Stimulated activated CD8-positive, alpha-beta memory T cell treated with anti-CD3 and anti-CD28 coated beads, Interleukin-7, amount 100 ng/mL, for 24 hours (primary cell): ENCODE measurements around the gene PRR22.

Source experiments
- DNase-seq: peaks from one replicate; pipeline ENCODE4 v3.0.0-alpha.2; 2020; ENCODE audit warnings: low read depth

The PRR22 gene

DNA sequence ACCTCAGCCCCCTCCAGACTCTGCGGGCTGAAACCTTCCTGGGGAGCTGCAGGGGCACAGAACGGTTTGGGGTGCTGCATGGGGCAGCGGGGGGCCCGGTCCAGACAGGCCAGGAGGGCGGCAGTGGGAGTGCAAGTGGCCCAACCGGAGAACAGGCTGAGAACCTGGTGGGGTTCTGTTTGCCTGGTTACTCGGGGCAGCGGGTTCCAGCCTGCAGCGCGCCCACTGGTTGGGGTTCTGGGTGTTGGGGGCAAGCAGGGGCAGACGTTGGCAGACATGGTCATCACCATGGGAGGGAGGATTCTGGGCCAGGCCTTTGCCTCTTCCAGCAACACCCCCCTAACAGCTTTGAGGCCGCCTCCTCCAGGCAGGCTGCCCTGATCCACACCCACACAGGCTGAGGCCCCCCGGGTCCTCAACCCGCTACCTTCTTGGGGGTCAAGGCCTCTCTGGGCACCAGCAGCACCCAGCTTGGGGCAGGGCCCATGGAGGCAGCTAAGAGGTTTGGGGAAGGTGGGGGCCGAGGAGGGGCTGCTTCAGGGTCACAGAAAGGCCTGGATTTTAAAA is at the start of gene PRR22:
Gene PRR22, minus strand, starts transcription at position 166 of the 567 bp plus-strand sequence. Its CDS starts 86 bp downstream, at position 80.
- no peak for DNase-seq

DNA sequence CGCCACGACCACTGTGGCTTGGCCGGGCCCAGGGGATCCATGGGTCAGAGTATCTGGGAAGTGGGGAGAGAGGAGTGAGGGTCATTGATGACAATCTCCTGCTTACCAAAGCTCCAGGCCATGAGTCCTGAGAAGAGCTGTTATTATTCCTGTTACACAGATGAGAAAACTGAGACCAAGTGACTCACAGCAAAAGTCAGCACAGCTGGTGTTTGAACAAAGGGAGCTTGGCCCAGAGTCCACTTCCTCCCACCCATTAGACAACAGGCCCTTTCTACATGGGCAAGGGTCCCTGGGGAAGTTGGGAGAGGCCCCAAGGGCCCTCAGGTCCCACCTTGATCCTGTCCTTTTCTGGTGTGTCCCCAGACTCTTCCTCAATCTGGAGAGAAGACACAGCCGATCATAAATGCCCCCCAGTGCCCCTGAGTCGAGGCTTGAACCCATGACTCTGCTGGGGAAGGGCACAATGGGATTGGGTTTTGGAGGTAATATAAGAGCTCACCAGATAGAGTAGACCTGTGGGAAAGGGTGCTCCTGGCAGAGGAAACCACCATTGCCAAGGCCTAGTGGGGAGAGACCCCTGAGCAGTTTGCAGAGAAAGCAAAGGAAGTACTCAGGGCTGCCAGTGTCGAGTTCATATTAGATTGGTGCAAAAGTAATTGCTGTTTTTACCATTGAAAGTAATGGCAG is 48.1 kb upstream of the PRR22 start:
- no peak for DNase-seq

DNA sequence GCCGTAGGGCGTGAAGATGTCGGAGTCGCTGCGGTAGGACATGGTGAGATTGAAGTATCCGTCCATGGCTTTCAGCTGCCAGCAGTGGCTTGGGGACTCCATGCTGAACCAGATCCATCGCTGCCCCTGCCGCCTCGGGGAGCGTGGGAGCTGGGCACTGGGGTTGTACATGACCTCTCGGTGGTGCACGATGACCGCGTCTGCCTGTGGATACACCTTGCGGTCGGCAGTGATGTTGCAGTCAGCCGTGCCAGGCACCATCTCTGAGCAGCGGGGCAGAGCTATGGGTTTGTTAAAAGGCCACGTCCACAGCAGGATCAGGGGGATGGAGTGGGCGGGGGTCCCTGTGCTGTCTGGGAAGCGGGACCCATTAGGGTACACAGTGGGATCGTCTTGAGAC is 47.5 kb upstream of the PRR22 start:
- DNase-seq = no peak

DNA sequence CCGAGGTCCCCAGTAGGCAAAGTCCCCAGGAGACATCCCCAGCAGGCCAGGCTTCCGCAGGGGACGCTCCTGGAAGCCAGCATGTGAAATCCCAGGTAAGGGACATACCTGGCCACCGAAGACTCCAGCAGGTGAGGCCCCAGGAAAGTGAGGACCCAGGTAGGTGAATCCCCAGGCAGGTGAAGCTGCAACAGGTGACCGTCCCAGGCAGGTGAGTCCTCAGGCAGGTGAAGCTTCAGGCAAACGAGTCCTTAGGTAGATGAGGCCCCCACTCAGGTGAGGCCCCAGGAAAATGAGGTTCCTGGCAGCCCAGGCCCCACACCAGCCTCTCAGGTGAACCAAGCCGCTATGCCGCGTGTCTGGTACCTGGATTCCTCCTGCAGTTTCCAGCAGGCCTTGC is 46.6 kb upstream of the PRR22 start:
- DNase-seq = no peak

DNA sequence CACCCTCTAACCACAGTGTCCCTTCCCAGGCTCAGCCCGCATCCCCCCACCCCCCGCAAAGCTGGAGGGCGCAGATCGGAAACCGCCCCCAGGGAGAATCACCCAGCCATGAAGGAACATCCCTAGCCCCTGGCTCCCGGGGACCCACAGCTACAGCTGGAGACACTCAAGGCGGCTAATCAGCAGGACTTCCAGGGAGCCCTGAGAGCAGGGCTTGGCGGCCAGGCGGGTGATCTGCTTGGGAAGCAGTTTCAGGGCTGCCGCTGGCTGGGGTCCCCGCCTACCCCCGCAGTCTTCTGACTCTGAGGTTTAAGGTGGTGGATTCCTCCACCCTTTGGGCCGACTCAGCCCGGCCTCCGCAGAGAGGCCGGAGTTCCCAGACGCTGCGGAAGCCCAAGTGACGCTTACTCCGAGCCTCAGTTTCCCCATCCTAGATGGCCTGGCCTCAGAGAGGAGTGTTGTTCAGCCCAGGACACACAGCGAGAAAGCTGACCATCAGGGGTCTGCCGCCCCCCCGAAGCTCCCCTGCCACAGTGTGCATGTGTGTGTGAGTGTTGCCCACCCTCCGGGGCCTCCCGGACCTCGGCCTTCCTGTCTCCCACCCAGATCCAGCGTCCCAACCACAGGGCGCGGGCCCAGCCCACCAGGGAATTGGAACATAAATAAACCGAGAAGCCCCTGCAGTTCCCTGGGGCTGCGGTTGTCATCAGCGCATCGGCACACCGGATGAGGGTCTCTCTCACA is 45.2 kb upstream of the PRR22 start:
- no peak for DNase-seq

DNA sequence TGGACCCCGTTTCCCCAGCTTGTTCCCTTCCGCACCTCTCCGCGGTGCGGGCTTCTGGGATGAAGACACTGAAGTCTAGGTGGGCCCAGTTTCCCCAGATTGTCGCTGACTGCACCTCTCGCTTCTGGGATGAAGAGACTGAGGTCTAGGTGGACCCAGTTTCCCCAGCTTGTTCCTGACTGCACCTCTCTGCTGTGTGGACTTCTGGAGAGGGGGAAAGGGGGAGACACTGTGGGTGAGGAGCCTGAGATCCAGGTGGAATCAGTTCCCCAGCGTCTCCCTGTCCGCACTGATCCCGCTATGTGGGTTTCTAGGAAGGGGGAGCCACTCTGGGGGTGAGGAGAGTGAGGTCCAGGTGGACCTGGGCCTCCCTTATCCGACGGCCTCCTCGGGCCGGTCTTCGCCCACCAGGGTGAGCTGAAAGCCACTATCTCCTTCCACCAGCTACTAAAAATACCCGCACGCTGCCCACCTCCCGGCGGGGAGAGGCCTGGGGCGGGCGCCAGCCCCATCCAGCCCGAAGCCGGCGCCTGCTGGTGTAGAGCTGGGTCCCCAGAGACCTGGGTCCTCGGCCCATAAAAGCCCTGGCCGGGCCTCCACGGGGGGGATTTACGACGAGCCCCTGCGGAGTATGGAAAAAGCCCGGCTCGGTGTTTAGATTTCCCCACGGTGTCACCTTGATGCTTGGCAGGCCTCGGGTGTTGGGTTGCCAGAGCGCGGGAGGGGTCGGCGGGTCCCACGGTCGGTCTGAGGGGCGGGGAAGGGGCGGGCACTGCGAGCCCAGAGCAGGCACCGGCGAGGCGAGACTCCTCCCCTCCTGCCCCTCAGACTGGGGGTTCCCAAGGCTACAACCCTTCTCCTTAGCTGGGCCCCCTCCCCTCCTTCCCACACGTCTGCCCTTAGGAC is 44.4 kb upstream of the PRR22 start:
- DNase-seq = no peak

DNA sequence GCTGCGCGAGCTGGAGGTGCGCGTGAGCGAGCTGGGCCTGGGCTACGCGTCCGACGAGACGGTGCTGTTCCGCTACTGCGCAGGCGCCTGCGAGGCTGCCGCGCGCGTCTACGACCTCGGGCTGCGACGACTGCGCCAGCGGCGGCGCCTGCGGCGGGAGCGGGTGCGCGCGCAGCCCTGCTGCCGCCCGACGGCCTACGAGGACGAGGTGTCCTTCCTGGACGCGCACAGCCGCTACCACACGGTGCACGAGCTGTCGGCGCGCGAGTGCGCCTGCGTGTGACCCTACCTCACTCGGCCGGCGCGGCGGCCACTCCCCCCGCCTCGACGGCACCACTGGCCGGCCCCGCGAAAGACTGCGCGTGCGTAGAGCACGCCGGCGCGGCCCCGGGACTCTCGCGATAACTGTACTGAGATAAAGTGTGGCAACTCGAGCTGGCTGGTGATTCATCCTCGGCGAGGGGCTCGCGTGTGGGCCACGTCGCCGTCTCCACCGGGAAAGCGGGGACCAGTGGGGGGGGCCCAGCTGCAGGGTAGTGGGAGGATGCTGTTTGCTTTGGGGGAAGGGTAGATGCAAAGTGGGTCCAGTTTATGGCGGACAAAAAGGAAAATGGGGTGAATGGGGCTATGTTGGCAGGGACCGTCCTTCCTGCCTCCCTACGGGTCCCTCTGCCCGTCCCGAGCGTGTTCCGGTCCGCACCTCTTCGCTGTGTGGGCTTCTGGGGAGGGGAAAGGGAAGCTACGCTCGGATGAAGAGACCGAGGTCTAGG is 43.5 kb upstream of the PRR22 start:
- peak; percentile 84 for DNase-seq

DNA sequence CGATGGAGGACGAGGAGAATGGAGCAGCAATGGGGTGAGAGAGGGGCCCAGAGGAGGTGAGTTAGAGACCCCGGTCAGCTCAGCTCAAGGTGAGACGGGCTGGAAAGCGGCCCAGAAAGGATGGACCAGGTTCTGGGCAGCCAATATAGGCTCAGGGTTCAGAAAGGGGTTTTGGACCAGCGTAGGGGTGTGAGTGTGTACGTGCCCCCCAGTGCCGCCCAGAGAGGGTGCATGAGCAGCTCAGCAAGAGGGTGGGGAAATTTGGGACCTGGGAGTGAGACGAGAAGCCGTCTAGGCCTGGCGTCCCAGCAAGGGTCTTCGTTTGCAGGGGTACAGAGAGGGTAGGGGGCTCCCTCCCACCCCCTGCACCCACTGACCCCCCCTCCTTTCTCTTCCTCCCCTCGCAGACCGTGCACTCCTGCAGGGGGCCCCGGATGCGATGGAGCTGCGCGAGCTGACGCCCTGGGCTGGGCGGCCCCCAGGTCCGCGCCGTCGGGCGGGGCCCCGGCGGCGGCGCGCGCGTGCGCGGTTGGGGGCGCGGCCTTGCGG is 42.9 kb upstream of the PRR22 start:
- DNase-seq = no peak

DNA sequence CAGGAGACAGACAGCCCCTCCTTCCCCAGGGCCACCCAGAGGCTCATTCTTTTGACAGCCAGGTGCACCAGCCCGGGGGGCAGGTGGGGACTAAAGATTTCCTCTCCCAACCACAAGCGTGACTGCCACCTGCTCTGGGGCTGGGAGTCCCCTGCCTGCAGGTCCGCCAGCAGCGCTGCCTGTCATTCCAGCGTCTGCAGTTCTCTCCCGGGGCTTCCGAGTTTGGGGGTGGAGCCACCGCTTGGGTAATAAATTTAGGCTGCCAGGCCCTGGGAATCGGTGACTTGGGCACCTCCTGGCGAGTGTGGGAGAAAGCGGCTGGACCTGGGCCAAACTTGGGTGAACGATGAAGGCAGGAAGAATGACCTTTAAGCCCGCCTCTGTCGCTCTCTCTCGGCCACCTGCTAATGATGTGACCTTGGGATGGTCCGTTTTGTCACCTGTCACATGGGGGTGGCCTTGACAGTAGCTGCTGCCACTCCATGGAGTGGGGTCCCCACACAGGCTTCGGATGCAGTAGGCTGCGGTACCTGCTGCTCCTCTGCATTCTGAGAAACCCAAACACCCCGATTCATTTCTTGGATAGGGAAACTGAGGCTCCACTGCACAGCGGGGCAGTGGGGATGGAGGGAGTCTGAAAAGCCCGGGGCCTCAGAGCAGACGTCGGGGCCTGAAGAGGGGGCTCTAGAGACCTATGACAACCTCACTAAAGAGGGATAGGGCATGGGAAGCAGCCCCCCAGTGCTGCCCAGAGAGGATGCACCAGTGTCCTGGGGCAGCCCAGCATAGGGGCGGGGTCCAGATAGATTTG is 42.2 kb upstream of the PRR22 start:
- no peak for DNase-seq

DNA sequence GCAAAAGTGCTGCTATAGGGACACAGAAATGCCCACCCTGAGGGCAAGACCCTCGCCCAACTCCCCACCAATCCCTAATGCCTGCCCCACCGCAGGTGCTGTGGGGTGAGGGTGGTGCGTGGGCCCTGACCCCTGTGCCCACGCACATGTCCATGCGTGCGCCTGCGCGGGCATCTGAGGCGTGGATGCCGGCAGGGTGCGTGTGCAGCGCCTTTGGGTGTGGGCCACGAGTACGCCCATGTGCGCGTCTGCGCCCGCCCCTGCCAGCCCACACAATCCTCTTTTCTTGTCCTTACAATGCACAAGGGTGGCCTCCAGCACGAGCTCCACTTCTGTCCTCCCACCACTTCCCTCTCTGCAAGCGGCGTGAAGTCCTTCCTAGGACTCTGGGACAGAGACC is 40.6 kb upstream of the PRR22 start:
- DNase-seq = no peak

DNA sequence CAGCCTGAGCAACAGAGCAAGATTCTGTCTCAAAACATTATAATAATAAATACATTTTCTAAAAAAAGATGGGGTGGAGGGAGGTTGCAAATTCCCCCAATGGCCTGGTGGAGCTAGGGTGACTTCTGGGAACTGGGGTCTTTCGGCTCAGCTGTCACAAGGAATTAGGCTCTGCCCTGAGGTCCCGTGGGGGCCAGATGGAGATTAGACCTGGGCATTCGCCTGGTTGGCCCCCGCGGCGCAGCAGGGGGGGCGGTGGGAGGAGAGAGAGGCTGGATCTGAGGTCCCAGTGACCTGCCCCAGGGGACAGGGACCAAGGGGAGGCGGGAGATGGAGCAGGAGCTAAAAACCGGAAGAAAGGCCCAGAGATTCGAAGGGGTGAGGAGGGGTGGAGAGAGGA is 40.2 kb upstream of the PRR22 start:
- DNase-seq = no peak

DNA sequence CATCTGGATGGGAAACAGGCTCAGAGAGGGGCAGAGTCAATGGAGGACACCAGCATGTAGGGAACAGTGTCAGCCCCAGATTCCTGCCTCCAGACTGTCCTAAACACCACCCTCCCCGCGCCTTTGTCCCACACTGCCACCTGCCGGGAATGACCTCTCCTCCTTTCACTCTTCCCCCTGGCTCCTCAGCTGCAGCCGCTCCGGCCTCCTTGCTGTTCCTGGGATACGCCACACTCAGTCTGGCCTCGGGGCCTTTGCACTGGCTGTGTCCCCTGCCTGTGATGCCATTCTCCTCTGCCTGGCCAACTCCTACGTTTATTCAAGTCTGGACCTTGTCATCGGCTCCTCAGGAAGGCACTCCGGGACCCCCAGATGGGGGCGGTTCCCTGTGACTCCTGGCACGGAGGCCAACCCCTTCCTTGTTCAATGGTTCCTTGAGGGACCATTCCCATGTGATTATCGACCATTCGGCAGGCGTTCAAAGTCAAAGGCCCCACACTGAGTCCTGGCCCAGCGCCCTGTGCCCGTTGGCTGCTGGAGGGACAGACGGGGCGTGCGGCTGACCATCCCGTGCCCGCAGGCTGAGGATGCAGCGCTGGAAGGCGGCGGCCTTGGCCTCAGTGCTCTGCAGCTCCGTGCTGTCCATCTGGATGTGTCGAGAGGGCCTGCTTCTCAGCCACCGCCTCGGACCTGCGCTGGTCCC is 39.2 kb upstream of the PRR22 start:
- DNase-seq = no peak

DNA sequence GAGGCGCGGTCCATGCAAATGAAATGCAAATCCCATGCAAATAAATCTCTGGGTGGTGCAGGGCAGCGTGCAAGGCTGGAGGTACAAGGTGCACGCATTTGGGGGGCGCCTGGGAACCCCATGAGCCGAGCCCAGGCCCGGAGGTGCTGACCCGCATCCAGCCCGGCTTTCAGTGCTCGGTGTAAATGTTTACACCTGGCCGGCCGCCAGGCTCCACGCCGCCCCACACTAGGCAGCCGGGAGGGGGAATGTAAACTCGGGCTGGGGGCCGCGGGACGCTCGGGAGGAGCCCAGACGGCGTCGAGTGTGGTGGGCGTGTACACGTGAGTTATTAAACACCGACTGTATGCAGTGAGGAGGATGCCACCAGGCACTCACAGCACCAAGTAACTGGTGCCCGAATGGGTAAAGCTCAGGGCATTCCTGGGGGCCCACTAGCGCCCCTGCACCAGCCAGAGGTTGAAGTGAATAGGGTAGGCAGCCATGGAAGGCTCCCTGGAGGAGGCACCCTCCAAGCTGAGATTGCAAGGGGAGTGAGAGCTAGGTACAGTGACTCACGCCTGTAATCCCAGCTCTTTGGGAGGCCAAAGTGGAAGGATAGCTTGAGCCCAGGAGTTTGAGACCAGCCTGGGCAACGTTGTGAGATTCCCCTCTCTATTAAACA is 37.8 kb upstream of the PRR22 start:
- no peak for DNase-seq

DNA sequence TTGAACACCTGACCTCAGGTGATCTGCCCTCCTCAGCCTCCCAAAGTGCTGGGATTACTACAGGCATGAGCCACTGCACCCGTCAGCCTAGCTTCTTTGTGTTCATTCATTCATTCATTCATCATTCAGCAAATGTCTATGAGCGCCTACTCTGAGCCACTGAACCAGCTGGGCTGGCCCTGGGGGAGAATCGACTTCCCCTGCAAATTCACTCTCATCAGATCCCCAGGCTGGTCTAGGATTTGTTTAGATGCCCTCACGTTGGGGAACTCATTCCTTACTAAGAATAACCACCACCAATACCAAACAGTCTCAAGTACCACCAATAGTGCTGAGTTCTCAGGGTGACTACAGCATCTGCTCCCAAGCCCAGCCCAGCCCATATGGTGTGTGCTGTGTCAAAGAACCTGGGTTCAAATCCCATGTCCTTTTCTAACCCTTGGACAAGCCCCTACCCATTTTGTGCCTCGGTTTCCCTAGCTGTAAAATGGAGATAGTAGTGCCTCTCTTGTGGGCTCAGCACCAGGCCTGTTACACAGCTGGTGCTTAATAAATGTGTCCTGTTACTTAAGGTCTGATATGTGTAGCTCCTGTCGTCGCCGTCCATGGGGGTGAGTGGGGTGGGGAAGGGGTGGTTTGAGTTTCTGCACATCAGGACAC is 37.1 kb upstream of the PRR22 start:
- no peak for DNase-seq

DNA sequence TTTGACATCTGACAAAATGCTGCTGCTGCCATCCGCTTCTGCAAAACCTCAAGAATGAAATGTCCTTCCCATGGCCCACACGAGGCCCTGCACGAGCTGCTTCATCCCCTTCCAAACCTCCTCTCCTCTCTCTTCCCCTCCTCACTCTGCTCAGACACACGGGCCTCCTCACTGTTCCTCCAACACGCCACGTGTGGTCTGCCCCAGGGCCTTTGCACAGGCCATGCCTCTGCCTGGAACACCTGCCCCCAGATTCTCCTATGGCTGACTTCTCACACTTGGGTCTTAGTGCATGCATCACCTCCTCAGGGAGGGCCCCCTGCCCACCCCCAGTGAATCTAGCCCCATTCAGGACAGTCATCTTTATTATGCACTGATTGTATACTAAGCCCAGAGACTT is 36.2 kb upstream of the PRR22 start:
- DNase-seq = no peak

DNA sequence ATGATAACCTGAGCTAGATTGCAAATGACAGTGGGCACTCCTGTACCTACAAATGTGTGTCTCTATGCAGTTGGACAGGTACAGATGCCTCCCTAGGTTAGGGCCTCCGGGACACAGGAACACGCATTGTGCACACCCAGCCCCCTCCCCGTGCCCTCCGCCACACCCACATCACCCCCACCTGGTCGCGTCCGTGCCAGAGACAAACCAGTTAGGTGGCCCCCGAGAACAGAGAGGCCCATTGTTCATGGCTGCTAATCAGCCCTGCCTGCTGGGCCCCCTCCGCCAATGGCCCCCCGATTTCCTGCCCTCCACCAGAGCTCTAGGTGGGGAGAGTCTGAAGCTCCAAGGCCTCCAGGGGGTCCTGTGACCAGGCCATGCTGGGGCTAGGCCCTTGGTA is 34.0 kb upstream of the PRR22 start:
- DNase-seq = no peak

DNA sequence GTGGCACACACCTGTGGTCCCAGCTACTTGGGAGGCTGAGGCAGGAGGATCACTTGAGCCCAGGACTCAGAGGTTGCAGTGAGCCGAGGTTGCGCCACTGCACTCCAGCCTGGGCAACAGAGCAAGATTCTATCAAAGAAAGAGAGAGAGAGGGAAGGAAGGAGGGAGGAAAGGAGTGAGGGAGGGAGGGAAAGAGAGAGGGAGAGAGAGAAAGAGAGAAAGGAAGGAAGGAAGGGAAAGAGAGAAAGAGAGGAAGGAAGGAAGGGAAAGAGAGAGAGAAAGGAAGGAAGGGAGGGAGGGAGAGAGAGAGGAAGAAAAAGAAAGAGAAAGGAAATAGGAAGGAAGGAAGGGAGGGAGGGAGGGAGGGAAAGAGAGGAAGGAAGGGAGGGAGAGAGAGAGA is 32.7 kb upstream of the PRR22 start:
- no peak for DNase-seq

DNA sequence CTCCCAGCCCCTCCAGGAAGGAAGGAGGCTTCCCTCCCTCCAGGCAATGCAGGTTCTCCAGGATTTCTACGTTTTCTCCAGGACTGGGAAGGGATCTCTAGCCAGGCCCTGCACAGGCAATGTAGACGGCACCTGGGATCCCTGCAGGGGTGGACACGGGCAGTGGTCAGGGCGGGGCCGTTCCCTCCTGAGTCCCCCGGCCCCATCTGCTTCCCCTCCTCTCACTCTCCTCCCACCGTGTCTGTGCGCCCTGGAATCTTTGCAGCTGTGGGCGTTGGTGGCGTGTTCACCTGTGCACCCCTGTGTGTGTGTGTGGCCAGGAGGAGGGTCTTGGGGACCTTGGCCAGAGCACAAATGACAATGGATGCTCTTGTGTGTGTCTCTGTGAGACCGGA is 30.3 kb upstream of the PRR22 start:
- DNase-seq = no peak
